GM21526 (cell line): Measurements from ENCODE around the gene RNF213.
"Not testable (repeated sequence)": the region's sequence is repeated elsewhere in the genome, so short reads cannot be mapped to it uniquely, and the experiment has no call there.

ENCODE experiments used
- ATAC-seq: cut with Tn5 transposase; IDR thresholded peaks from one replicate; pipeline ENCODE4 v1.9.1; 2021; ENCODE audit warnings: moderate library complexity; ENCODE audit not compliant: unreplicated experiment, low FRiP score

Gene RNF213

GRCh38 chr17:80408872-80409271, 148.2 kb downstream of the RNF213 start:
- no peak for ATAC-seq

GRCh38 chr17:80409626-80410025, 149.0 kb downstream of the RNF213 start:
- no peak for ATAC-seq

GRCh38 chr17:80410441-80411087, 149.9 kb downstream of the RNF213 start:
- ATAC-seq, result not testable (repeated sequence)

- no peak for ATAC-seq
These were observed 153.3 kb downstream of the RNF213 start for GRCh38 chr17:80413771-80414507.

- ATAC-seq, result no peak
These were observed 153.8 kb downstream of the RNF213 start for GRCh38 chr17:80414508-80414802.

GRCh38 chr17:80414803-80415625, 154.4 kb downstream of the RNF213 start, which contains the start of gene ENDOV:
Gene ENDOV, plus strand, starts transcription at chr17:80415167. Its CDS starts 28 bp downstream, at chr17:80415195.
- ATAC-seq, result peak; percentile 90

- peak; percentile 12 for ATAC-seq
These were observed 155.0 kb downstream of the RNF213 start for GRCh38 chr17:80415626-80416137.

GRCh38 chr17:80416260-80416939, 155.7 kb downstream of the RNF213 start:
- no peak for ATAC-seq

- no peak for ATAC-seq
These were observed 156.3 kb downstream of the RNF213 start for GRCh38 chr17:80416940-80417293.

- ATAC-seq, result no peak
These were observed 157.9 kb downstream of the RNF213 start for GRCh38 chr17:80418589-80418988.

GRCh38 chr17:80419255-80419654, 158.6 kb downstream of the RNF213 start:
- no peak for ATAC-seq

GRCh38 chr17:80421381-80422090, 160.9 kb downstream of the RNF213 start:
- ATAC-seq, result no peak

- no peak for ATAC-seq
These were observed 161.6 kb downstream of the RNF213 start for GRCh38 chr17:80422276-80422675.

- ATAC-seq, result no peak
These were observed 162.3 kb downstream of the RNF213 start for GRCh38 chr17:80422981-80423380.

GRCh38 chr17:80423536-80424225, 163.0 kb downstream of the RNF213 start:
- no peak for ATAC-seq

GRCh38 chr17:80424261-80424660, 163.6 kb downstream of the RNF213 start:
- ATAC-seq, result no peak

GRCh38 chr17:80424878-80425765, 164.5 kb downstream of the RNF213 start:
- ATAC-seq, result no peak

GRCh38 chr17:80425835-80426426, 165.3 kb downstream of the RNF213 start:
- ATAC-seq, result no peak
